Adrenal gland (tissue), 5 donors: ENCODE measurements around the gene C1QTNF2.

ENCODE experiments used
- POLR2A ChIP-seq, 2 donors: fragments of 450-650 bp; IDR thresholded peaks; one replicate each; pipeline ENCODE4 v1.6.1; 2017; ENCODE audit warnings: antibody characterized with exemption in 2 of 2, mild to moderate bottlenecking in 2 of 2, moderate library complexity in 1 of 2
- TF ChIP-seq, protein P1 (sequence below), 6 experiments: fragments of 450-650 bp in 4 of 6; fragments of 200-600 bp in 2 of 6; sonication (generic) in 1 of 6; IDR thresholded peaks; 1 replicate in 5 of 6; 2 replicates in 1 of 6; pipeline versions ENCODE4 v1.5.1 to v1.8.0; 2016 to 2021; ENCODE audit warnings: antibody characterized with exemption in 6 of 6, mild to moderate bottlenecking in 2 of 6, moderate library complexity in 1 of 6
- donor health status: DM: no; HTN: no; CAD: no.

DNA sequence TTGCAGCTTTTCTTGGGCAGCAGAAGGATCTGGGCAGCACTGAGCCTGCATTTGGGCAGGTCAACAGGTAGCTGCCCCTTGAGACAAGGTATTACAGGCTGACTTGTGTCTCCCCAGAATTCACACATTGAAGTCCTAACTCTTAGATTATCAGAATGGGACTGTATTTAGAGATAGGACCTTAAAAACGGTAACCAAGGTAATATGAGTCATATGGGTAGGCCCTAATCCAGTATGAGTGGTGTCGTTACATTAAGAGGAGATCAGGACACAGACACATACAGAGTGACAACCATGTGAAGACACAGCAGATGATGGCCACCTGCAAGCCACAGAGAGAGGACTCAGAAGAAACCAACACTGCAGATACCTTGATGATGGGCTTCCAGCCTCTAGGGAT, 3.2 kb downstream of the C1QTNF2 start:
- TF ChIP-seq, protein P1, sequence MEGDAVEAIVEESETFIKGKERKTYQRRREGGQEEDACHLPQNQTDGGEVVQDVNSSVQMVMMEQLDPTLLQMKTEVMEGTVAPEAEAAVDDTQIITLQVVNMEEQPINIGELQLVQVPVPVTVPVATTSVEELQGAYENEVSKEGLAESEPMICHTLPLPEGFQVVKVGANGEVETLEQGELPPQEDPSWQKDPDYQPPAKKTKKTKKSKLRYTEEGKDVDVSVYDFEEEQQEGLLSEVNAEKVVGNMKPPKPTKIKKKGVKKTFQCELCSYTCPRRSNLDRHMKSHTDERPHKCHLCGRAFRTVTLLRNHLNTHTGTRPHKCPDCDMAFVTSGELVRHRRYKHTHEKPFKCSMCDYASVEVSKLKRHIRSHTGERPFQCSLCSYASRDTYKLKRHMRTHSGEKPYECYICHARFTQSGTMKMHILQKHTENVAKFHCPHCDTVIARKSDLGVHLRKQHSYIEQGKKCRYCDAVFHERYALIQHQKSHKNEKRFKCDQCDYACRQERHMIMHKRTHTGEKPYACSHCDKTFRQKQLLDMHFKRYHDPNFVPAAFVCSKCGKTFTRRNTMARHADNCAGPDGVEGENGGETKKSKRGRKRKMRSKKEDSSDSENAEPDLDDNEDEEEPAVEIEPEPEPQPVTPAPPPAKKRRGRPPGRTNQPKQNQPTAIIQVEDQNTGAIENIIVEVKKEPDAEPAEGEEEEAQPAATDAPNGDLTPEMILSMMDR (IDR thresholded peaks at IDR 0.05), result no peak
- no peak for TF ChIP-seq POLR2A (IDR thresholded peaks at IDR 0.05)
